HEK293 (cell line): ENCODE measurements around the gene HMGB2.

Experiments used
- CTCF ChIA-PET: fragments of 350-600 bp; formaldehyde crosslinking; extraction: SDS; loops from one replicate; lab custom pipeline; 2021; ENCODE audit warnings: antibody characterized with exemption; lab: Yijun Ruan, JAX
- POLR2A ChIA-PET: fragments of 300-600 bp; formaldehyde crosslinking; extraction: SDS; loops from one replicate; lab custom pipeline; 2020; ENCODE audit warnings: antibody characterized with exemption, inconsistent platforms; lab: Yijun Ruan, JAX
- H3K27ac ChIP-seq: fragments of 200-500 bp; sonication (Bioruptor generic); 2 replicates; pipeline ENCODE4 v1.5.1; 2014; ENCODE audit warnings: low read depth, low read length, control low read depth, inconsistent platforms; ENCODE audit errors: extremely low read depth
- H3K36me3 ChIP-seq, 2 experiments: fragments of 200-500 bp in 1 of 2; sonication (Bioruptor generic) in 1 of 2; 1 replicate in 1 of 2; 2 replicates in 1 of 2; pipeline ENCODE4 v1.5.1; 2014 to 2017; ENCODE audit warnings: inconsistent platforms in 2 of 2, low read length in 2 of 2; ENCODE audit not compliant: control insufficient read depth in 2 of 2, insufficient read depth in 1 of 2
- H3K4me1 ChIP-seq: fragments of 200-500 bp; sonication (Bioruptor generic); 2 replicates; pipeline ENCODE4 v1.5.1; 2014; ENCODE audit warnings: mild to moderate bottlenecking, low read length, inconsistent platforms; ENCODE audit not compliant: control insufficient read depth, insufficient read depth
- H3K4me3 ChIP-seq: 2 replicates; pipeline ENCODE4 v1.5.1; 2011; ENCODE audit warnings: low read depth, mild to moderate bottlenecking, control low read depth, low read length, moderate library complexity
- H3K9me3 ChIP-seq: fragments of 200-500 bp; sonication (Bioruptor generic); 2 replicates; pipeline ENCODE4 v1.5.1; 2014; ENCODE audit warnings: low read depth, low read length, inconsistent platforms; ENCODE audit not compliant: control insufficient read depth, insufficient read depth
- GLI4 ChIP-seq: fragments of 450-650 bp; formaldehyde crosslinking; IDR thresholded peaks from 2 replicates; pipeline ENCODE4 v1.5.1; 2016; ENCODE audit warnings: missing biosample characterization, missing genetic modification characterization
- GLIS1 ChIP-seq: fragments of 450-650 bp; formaldehyde crosslinking; IDR thresholded peaks from 2 replicates; pipeline ENCODE4 v1.5.1; 2016; ENCODE audit warnings: missing biosample characterization, missing genetic modification characterization
- HIC1 ChIP-seq: fragments of 450-650 bp; formaldehyde crosslinking; IDR thresholded peaks from 2 replicates; pipeline ENCODE4 v1.5.1; 2016; ENCODE audit warnings: missing biosample characterization, missing genetic modification characterization
- PRDM1 ChIP-seq: fragments of 450-650 bp; formaldehyde crosslinking; IDR thresholded peaks from 2 replicates; pipeline ENCODE4; 2016; ENCODE audit warnings: missing biosample characterization, missing genetic modification characterization
- SCRT2 ChIP-seq: fragments of 450-650 bp; formaldehyde crosslinking; IDR thresholded peaks from 2 replicates; pipeline ENCODE4 v1.5.1; 2016; ENCODE audit warnings: missing biosample characterization, missing genetic modification characterization
- ZFP69B ChIP-seq: fragments of 450-650 bp; formaldehyde crosslinking; IDR thresholded peaks from 2 replicates; pipeline ENCODE4 v1.5.1; 2016; ENCODE audit warnings: missing biosample characterization, missing genetic modification characterization
- ZNF248 ChIP-seq: fragments of 450-650 bp; formaldehyde crosslinking; IDR thresholded peaks from 2 replicates; pipeline ENCODE4 v1.5.1; 2017; ENCODE audit warnings: missing biosample characterization, missing genetic modification characterization
- ZNF280C ChIP-seq: fragments of 450-650 bp; formaldehyde crosslinking; IDR thresholded peaks from 2 replicates; pipeline ENCODE4 v1.5.1; 2016; ENCODE audit warnings: missing biosample characterization, missing genetic modification characterization
- ZNF600 ChIP-seq: fragments of 450-650 bp; formaldehyde crosslinking; IDR thresholded peaks from 2 replicates; pipeline ENCODE4 v1.5.1; 2016; ENCODE audit warnings: missing biosample characterization, missing genetic modification characterization
- ZNF707 ChIP-seq: fragments of 450-650 bp; formaldehyde crosslinking; IDR thresholded peaks from 2 replicates; pipeline ENCODE4 v1.5.1; 2016; ENCODE audit warnings: missing biosample characterization, missing genetic modification characterization
- ZNF776 ChIP-seq: fragments of 450-650 bp; formaldehyde crosslinking; IDR thresholded peaks from 2 replicates; pipeline ENCODE4 v1.5.0; 2017; ENCODE audit warnings: missing biosample characterization, missing genetic modification characterization, borderline replicate concordance

The HMGB2 gene

DNA sequence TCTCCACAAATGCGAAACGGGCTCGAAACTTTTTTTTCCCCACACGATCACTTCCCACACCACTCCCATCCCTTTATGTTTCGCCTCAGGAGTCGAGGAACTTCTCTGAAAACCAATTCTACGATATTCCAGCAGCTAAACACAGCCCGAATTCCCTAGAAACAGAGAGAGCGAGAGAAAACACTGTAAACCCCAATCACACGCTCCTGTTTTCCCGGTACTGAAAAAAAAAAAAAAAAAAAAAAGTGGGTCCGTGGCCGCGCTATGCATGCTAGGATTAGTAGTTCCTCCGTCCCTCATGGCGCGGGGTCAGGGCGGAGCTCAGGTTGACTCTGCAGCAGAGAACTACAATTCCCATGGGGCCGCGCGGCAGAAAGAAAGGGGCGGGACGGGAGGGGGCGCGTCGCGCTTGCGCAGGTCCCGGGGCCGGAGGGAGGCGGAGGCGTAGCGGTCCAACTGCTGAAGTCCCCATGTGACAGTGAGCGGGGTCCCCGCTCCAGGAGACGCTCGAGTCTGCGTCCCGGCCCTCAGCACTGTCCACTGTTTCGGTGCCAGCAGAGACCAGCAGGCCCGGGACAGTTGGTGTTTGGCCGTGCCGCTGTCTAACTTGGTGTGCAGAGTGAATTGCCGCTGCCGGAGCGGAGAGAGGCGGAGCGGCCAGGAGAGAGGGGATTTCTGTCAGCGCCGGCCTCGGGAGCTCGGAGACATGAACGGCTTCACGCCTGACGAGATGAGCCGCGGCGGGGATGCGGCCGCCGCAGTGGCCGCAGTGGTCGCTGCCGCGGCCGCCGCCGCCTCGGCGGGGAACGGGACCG lies 36.5 kb upstream of the HMGB2 start, which contains the start of gene SAP30 (continued):
- TF ChIP-seq ZNF707 (tag by site-specific recombination) = no peak

GRCh38 chr4:173370130-173370476 lies 35.9 kb upstream of the HMGB2 start:
- Histone ChIP-seq H3K36me3 (peaks cover 7 to 10% of the 10 kb centered on the region in 2 experiments; a peak in 2 of 3 replicates), H3K4me3 (peak overlapping the region; percentile 63)
- POLR2A ChIA-PET = interaction anchor here (0.5 to 5.6 kb wide), 15 partner anchors 10 to 897 kb away, joined by 3 to 246 read pairs (median 5); partner anchors contain the start of gene HMGB2
- no peak for TF ChIP-seq ZNF248
- no peak for TF ChIP-seq GLIS1 (tag by site-specific recombination)
- TF ChIP-seq ZNF600 = no peak
- no peak for TF ChIP-seq GLI4 (tag by site-specific recombination)
- TF ChIP-seq ZFP69B (tag by site-specific recombination) = 0 out of 2 replicates have a peak, but pooled peaks have one; percentile 2
- TF ChIP-seq ZNF776 = no peak
- TF ChIP-seq, all 188 proteins: peak for 1
- Histone ChIP-seq H3K27ac (peak overlapping the region; percentile 92), H3K4me1 (no peaks in the 10 kb centered on the region), H3K9me3 (no peaks in the 10 kb centered on the region)
- CTCF ChIA-PET = interaction anchor here (0.9 to 1.2 kb wide), 2 partner anchors 25 to 46 kb away, joined by 3 read pairs; no protein-coding TSS in a partner anchor

DNA sequence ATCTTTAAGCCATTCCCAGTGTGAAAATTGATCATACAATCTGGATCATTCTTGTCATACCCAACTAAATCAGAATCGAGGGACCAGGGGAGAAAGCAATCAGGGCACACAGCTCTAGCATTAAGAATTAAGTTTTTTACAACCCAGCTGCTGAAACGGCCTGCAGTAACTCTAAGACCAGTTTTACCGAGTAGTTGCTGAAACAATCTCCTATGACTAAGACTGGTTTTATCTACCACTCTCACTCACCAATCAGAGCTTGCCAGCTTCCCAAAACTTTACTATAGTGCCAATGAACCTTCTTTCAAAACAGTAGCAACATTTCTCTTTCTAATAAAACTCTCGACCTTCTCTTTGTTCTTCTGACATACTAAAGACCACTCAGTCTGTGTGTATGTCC lies 33.8 kb upstream of the HMGB2 start:
- ChIA-PET CTCF (interaction anchor here (0.6 to 1.0 kb wide), 3 partner anchors 53 to 186 kb away, joined by 3 read pairs; no protein-coding TSS in a partner anchor), POLR2A (interaction anchor here (1.1 to 1.3 kb wide), 2 partner anchors 13 to 33 kb away, joined by 3 to 5 read pairs; partner anchors contain the start of gene HMGB2)
- H3K4me3 ChIP-seq = no peak overlapping the region
- TF ChIP-seq HIC1 (tag by site-specific recombination) (no peak), PRDM1 (0 out of 2 replicates have a peak, but pooled peaks have one; percentile 24)
- no peak overlapping the region for H3K27ac ChIP-seq
- no peaks in the 10 kb centered on the region for H3K36me3 ChIP-seq
- no peaks in the 10 kb centered on the region for H3K9me3 ChIP-seq
- H3K4me1 ChIP-seq = no peaks in the 10 kb centered on the region

- Histone ChIP-seq H3K4me3 (no peak overlapping the region), H3K9me3 (no peaks in the 10 kb centered on the region), H3K36me3 (no peaks in the 10 kb centered on the region), H3K4me1 (no peaks in the 10 kb centered on the region)
- CTCF ChIA-PET = interaction anchor here (0.6 to 1.0 kb wide), 3 partner anchors 53 to 185 kb away, joined by 3 read pairs; no protein-coding TSS in a partner anchor
- TF ChIP-seq ZNF280C (no peak), SCRT2 (tag by site-specific recombination) (peak; percentile 75)
- TF ChIP-seq, all 188 proteins: peak for 1
- H3K27ac ChIP-seq = no peak overlapping the region
- POLR2A ChIA-PET = interaction anchor here (1.1 to 1.3 kb wide), 2 partner anchors 12 to 33 kb away, joined by 3 to 5 read pairs; partner anchors contain the start of gene HMGB2
Measured at GRCh38 chr4:173367285-173367684, 33.1 kb upstream of the HMGB2 start.
